ENCODE data around the gene RNU6-1.
A peak's percentile ranks its signal among the peaks of the same experiment; 100 is the strongest.

RNU6-1 gene

DNA sequence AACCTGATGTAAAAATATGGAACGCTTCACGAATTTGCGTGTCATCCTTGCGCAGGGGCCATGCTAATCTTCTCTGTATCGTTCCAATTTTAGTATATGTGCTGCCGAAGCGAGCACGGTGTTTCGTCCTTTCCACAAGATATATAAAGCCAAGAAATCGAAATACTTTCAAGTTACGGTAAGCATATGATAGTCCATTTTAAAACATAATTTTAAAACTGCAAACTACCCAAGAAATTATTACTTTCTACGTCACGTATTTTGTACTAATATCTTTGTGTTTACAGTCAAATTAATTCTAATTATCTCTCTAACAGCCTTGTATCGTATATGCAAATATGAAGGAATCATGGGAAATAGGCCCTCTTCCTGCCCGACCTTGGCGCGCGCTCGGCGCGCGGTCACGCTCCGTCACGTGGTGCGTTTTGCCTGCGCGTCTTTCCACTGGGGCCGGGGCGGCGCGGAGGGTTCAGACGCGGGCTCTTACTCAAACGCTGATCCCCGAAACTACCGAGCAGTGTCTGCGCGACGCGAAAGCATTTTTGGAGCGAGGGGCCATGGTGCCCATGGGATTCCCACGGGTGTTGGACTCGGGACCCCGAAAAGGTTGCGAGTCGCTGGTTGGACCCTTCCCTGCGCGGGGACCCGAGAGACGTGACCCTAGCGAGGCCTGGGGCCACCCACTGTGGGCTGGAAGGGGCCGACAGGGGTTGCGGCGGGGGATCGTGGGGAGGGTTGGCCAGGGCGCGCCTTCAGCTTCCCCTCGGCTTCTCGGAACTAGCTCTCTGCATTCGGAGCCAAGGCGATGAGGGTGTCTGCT is at the start of gene RNU6-1:
Gene RNU6-1, minus strand, starts transcription at position 117 of the 820 bp plus-strand sequence.
- DNase-seq (ENCODE audit: low spot score) = peak; percentile 95

DNA sequence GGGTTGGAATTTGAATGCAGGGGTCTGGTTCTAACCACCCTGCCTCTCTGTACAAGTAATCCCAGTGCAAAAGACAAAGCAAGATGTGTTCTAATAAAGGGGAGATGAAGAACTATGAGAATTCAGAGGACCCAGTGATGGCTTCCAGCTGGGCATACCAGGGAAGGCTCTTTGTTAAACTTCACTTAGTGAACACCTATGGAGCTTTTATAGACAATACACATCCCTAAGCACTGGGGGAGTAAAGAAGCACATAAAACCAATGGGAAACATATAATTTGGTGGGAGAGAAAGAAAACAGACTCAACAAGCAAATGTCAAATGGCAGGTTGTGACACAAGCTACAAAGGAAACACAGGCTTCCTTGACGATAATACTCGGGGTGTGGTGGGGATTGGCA is 47.9 kb upstream of the RNU6-1 start:
- no peak for DNase-seq (ENCODE audit: low spot score)

DNA sequence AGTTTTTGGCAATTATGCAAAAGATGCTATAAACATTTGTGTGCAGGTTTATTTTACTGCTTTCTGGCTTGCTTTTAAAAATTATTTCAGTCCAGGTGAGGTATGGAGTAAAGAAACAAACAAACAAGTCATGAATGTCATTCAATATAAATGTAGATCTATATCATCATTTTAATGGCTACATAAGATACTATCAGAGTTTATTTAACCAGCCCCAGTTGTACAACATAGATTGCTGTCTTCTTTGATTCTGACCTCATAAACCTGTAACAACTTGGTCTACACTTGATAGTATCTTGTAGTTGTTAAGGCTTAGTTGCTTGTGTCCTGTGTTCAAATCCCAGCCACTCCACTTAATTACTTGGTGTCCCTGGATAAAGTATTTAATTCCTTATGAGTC is 46.0 kb upstream of the RNU6-1 start:
- DNase-seq (ENCODE audit: low spot score) = no peak

DNA sequence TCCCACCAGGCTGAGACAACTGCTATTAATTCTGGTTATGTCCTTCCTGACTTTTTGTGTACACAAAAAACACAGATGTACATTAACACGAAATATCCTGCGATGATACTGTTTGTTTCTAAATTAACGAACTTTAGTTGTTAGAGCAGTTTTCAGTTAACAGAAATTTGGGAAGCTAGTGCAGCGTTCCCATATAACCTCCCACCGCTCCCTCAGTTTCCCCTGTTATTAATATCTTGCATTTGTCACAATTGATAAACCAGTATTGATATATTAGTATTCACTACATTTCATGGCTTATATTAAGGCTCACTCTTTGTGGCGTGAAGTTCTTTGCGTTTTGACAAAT is 45.3 kb upstream of the RNU6-1 start:
- no peak for DNase-seq (ENCODE audit: low spot score)

DNA sequence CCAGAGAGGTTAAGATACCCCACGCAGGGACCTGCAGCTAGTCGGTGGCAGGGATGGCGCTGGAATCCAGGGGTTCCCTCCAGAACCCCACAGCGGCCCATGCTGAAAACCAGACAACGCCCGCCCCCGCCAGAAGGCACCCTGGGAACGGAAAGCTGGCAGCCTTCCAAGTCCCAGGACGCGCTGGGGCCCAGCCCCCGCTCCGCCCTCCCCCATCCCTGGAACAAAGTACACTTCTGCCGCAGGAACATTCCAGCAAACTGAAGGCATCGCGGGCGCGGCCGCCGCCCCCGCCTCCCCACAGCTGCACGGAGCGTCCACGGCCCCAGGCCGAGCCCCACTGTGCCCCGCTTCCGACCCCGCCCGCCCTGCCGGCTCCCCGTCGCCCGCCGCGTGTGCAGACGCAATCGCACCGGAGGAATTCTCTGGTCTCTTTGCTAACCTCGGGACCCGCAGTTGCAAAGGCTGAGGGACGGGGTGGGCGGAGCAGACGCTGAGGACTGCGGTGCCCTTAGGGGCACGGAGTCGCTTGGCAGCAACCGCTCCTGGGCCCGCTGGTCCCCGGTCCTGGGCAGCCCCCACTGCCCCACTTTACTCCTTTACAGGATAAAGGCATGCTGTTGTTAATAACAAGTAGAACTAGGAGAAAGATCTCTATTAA is 44.8 kb upstream of the RNU6-1 start:
- peak; percentile 21 for DNase-seq (ENCODE audit: low spot score)

DNA sequence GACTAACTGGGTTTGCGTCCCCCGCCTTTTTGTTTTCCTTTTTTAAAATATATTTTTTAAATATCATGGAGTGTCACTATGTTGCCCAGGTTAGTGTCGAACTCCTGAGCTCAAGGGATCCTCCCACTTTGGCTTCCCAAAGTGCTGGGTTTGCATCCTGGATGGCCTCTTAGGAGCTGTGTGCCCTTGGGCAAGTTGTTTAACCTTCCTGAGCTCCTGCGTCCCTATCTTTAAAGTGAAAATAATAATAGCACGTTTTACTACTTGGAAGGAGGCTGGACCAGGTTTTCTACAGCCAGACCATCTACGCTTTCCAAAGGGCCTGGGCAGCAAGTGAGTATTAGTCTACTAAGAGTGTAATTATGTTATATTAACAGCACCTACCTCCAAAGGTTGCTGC is 44.2 kb upstream of the RNU6-1 start:
- no peak for DNase-seq (ENCODE audit: low spot score)

DNA sequence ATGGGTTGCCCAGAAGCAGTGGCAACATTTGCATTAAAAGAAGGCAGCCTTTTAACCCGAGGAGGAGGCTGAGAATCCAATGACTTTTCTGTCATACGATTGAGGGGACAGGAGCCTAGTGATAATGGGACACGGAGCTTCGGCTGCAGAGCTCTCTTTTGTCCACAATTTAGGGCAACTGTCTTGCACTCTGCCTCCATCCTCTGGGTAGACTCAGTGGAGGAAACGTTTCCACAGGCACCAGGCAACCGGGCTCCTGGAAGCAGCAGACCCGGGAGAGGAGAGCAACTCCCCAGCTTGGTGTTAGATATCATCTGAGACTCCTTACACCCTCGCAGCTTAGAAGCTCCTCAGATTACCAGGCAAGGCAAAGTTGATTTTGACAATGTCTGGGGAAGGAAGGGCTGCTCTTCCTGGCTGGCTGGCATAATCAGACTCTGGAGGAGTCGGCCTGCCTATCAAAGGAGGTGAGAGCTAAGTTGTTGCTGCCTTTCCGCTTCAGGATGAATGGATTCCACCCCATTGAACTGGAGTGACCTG is 43.5 kb upstream of the RNU6-1 start:
- no peak for DNase-seq (ENCODE audit: low spot score)

DNA sequence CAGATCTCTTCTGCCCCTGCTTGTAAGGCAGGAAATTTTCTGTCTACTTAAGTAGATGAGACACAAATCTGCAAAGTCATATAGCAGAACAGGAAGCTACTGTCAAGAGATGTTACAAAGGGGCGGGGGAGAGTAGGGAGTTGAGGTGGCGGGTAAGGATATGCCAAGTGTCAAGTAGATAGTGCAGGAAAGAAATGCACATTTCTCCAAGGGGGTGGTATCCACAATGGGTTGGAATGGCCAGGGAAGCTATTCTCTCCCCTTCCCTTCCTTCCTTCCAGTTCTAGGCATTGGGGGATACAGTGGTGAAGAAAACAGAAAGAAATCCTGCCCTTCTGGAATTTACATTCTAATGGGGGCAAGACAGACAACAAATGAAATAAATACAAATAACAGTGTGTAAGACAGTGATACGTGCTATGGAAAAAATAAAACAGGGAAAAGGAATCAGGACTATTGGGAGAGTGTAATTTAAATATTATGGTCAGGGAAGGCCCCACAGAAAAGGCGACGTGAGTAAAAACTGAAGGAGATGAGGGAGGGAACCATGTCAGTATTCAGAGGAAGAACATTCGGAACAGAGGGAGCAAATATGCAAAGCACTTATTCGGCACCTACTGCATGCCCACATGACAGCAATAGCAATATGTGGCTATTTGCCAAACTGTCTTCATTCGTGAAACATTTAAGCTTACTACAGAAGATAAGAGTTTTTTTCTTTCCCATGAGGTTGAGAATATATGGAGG is 42.8 kb upstream of the RNU6-1 start:
- DNase-seq (ENCODE audit: low spot score) = peak; percentile 11

DNA sequence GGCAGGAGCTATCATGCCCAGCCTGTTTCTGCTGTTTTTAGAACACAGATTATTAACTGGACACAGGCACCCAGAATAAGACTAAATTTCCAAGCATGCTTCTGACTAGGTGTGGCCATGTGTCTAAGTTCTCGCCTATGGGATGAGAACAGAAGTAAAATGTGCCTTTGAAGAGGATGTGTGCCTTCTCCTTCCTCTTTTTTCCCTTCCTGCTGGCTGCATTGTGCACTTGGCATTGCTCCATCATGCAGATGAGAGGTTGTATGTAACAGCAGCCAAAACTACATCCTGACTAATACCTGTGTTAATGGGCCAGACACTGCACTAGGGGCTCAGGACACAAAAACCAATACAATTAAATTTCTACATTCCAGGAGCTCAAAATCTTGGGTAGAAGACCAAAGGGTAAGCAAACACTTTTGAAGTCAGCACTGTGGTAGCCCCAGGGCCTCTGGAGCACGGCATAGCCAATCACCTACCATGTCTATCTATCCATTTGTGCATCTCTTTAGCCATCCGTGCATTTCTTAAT is 40.9 kb upstream of the RNU6-1 start:
- DNase-seq (ENCODE audit: low spot score) = no peak

DNA sequence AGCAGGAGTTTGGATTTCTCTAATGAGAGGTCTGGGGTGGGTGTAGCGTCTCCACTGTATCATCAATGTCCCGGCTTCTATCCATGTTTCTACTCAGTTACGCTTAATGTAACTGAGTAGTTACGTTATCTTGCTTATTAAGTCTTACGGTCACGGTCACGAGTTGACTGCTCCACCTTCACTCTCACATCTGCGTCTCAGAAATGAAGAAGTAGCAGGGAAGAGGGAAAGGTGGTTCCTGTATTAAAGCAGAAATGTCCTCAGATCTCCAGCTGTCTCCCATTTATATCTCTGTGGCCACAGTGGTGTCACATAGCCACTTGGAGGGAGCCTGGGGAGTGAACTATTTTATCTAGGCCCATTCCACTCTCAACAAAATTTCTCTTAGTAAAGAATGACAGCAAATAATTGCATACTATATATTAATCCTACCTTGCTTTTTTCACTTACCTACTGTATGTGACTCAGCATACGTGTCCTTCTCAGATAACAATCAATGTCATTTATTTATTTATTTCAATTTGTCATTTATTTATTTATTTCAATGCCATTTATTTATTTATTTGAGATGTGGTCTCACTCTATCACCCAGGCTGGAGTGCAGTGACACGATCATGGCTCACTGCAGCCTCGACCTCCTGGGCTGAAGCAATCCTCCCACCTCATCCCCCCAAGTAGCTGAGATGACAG is 39.7 kb upstream of the RNU6-1 start:
- DNase-seq (ENCODE audit: low spot score) = no peak

DNA sequence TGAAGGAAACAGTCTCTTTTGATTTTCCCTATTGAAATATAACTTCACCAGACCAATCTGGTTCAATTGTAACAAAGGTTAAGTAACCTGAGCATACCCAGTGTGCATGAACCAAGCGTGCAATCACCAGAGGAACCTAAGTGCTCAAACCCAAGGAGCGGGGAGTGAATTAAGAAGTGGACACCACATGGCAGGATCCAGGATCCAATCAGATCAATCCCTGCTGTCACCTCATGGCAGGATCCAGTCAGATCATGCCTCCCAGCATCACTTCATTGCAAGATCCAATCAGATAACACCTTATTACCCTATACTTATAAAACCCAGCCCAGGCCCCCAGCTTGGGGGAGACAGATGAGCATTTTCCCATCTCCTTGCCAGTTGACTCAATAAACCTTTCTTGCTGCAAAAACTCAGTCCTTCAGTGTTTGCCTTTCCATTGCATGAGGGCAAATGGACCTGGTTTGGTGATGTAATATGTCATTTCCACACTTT is 38.9 kb upstream of the RNU6-1 start:
- no peak for DNase-seq (ENCODE audit: low spot score)

DNA sequence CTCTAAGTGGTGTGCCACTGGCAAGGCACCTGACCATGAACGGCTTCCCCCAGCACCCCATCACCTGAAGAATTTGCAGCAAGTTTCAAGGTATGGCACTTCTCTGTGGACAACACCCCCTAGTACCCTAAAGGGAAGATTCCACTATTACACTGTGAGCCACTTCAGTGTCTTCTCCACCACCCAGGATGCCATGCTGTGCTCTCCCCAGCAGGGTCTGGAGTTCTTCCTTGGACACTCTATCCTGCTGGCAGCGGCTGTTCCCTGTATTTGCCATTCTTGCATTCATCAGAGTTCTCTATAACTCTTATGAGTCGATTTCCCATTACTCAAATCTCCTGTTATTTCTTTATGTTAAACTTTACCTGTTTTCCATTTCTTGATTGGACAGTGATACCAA is 33.9 kb upstream of the RNU6-1 start:
- DNase-seq (ENCODE audit: low spot score) = no peak

DNA sequence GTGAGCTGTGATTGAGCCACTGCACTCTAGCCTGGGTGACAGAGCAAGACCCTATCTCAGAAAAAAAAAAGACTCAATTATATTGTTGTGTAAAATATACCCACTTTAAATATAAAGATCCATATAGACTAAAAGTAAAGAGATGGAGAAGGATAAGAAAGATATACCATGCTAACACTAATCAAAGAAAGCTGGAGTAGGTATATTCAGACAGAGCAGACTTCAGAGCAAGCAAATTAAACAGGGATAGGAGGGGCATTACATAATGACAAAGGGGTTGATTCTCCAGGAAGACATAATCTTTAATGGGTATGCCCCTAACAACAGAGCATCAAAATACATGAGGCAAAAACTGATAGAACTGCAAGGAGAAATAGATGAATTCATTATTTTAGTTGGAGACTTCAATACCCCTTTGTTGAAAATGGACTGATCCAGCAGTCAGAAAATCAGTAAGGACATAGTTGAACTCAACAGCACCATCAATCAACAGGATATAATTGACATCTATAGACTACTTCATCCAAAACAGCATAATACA is 31.1 kb upstream of the RNU6-1 start:
- DNase-seq (ENCODE audit: low spot score) = no peak

DNA sequence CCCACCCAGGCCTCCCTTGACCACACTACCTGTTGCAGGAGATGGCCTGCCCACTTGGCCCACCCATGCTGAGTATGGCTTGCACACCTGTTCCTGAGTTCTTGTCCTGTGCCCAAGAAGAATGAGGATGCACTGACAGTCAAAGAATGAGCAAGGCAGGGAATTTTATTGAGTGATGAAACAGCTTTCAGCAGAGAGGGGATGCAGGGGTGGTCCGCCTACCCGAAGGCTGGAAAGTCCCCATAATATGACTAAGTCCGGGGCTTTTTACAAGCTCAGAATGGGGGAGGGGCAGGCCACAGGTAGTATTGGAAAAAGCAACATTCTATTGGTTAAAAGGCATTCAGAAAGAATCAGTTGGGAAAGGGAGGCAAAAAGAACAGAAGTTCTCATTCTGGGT is 29.9 kb upstream of the RNU6-1 start:
- DNase-seq (ENCODE audit: low spot score) = no peak

DNA sequence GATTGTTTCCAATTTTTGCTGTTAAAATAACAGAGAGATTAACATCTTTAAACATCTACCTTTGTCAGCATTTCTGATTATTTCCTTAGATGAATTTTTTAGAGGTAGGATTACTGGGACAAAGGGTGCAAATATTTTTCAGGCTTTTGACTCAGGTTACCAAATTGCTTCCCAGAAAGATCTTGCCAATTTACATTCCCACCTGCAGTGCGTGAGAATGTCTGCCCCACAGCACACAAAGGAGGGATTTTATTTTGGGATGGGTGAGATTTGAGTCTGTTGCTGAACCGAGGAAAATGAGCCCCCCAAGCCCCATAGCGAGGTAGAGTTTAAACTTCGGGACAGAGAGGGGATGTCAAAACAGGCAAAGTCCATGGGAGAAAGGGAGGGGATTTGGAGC is 25.9 kb upstream of the RNU6-1 start:
- DNase-seq (ENCODE audit: low spot score) = no peak

DNA sequence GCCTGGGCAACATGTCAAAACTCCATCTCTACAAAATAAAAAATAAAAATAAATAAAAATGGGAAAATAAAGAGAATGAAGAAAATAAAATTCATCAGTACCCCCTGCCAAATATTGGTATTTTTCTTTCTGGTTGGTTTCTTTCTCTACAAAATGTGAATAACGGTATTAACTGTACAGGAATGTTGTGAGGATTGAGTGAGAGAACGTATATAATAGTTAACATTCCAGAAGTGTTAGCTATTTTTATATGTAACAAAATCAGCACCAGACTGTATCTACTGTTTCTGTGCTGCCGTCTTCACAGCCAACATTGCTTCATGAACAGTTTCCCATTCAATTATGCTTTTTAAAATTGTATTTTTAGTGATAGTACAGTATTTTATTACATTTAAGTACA is 25.5 kb upstream of the RNU6-1 start:
- no peak for DNase-seq (ENCODE audit: low spot score)

DNA sequence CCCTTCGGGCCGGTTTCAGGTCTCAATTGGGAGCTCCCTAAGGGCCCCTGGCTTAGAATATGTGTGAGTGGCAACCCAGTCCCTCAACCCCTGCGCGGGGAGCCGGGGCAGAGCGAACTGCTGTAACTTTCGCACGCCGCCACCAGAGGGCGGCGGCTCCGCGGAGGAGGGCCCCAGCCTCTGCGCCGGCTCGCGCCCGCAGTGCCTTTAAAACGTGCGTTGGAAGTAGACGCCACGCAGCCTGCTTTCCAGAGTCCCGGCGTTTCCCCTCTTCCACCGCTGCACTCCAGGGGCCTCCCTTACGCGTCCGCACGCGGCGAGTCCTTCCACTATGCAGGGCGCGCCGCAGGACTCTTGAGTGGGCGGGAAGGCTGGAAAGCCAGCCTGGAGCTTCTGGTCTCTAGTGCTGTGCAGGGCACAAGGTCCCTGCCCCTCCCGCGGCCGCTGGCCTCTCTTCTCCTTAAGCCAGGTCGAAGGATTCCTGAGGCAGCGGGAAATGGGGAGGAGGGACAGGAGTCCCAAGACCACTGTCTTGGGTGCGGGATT is 23.7 kb upstream of the RNU6-1 start:
- DNase-seq (ENCODE audit: low spot score) = peak; percentile 63

DNA sequence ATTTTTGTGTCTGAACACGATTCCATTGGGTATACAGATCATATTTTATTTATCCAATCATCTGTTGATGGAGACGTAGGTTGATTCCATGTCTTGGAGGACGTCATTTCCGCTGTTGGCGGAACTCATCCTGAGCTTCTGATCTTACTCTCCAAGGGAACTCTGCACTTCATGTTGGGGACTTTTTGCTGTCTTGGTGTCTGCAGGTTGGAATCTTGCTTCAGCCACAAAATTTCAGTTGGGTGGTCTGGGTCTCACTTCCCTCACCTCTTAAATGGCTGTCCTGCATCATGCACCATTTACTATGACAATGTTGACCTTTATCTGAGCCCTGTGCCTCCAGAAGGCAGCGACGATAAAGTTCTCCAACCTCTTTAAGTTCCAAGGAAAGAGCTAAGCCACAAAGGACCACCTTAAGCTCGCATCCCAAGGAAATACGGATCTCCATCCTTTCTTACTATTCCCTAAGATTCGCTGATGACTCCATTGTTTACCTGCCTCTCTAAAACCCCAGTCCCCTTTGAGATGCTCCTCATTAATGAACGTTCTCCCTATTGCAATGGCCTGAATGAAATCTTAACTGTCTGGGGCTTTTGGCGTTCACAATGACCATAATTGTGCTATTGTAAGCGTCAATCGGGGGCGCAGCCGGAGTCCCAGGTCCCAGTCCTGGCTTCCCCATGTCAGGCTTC is 23.1 kb upstream of the RNU6-1 start:
- no peak for DNase-seq (ENCODE audit: low spot score)

DNA sequence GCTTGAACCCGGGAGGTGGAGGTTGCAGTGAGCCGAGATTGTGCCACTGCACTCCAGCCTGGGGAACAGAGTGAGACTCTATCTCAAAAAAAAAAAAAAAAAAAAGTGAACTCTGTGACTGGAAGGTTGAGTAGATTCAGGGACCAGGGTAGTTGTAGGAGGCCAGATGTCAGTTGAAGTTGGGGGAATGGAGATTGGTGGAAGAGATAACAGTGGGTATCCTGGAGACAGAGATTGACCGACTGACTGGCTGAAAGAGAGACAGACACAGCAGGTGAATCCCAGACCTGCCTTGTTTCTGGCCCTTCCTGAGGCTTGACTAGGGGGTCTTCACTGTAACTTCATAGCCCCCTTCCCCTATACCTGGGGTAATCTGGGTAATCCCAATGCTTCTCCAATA is 22.1 kb upstream of the RNU6-1 start:
- DNase-seq (ENCODE audit: low spot score) = no peak

DNA sequence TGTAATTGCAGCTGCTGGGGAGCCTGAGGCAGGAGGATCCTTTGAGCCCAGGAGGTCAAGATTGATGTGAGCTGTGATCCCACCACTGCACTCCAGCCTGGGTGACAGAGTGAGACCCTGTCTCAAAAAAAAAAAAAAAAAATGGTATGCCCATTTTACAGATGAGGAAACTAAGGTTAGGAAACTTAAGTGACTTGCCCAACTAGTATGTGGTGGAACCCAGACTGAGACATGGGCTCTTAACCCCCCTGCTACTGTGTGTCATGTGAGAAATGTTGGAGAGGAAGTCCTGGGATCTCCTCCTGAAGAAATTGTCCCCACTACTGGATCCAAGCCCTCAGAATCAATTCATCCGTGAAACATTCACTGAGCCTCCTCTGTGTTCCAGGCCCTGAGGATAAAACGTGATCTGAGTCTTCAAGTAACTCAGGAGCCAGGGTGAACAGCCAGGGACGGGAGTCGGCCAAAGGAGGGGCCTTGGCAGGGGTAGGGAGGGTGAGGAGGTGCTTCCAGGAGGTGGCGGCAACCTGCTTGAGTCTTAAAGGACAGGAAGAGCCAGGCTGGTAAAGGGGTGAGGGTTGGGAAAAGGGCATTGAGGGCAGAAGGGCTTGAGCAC is 19.6 kb upstream of the RNU6-1 start:
- no peak for DNase-seq (ENCODE audit: low spot score)

Data from CD4-positive, alpha-beta T cell treated with Interleukin-6 at 100 ng/mL for 8 hours (primary cell).